ENCODE measurements around the gene MTR. TPM values are rescaled to one million over a fixed set of nuclear protein-coding genes. Genes with fewer than 3 reads are reported as not detected.

The MTR gene
- total RNA-seq, 1 experiment from 2014 or later = 24.6 TPM

- H3K27me3 ChIP-seq (ENCODE audit: insufficient read depth, low read length) = peaks cover 18% of the 10 kb centered on the region
- POLR2A ChIA-PET = no interaction called here
These were observed 135.4 kb downstream of the MTR start for GRCh38 chr1:236930503-236930902.

GRCh38 chr1:236938760-236939159 lies 143.7 kb downstream of the MTR start:
- intact Hi-C loops (cut with micrococcal nuclease) = no loop called here
- TF ChIP-seq MAX (IDR thresholded peaks at IDR 0.05) (no peak), CEBPB (IDR thresholded peaks at IDR 0.05; ENCODE audit: low read depth) (no peak), YY1 (IDR thresholded peaks at IDR 0.05; ENCODE audit: extremely low read depth, insufficient replicate concordance, low read depth, low read length) (no peak), ZFX (IDR thresholded peaks at IDR 0.05) (no peak), EGR1 (IDR thresholded peaks at IDR 0.05; ENCODE audit: low read depth) (no peak), ELF1 (IDR thresholded peaks at IDR 0.05; ENCODE audit: borderline replicate concordance, low read depth) (no peak), SIN3A (IDR thresholded peaks at IDR 0.05; ENCODE audit: low read depth) (no peak), TCF7L2 (IDR thresholded peaks at IDR 0.05; ENCODE audit: borderline replicate concordance, extremely low read depth, insufficient read depth, insufficient read length) (no peak), ZNF274 (IDR thresholded peaks at IDR 0.05; ENCODE audit: low read depth, low read length) (no peak), ATF3 (IDR thresholded peaks at IDR 0.05) (no peak), SRF (IDR thresholded peaks at IDR 0.05; ENCODE audit: low read depth) (no peak), CBX3 (IDR thresholded peaks at IDR 0.05; ENCODE audit: low read depth) (no peak), EZH2phosphoT487 (IDR thresholded peaks at IDR 0.05; ENCODE audit: borderline replicate concordance) (no peak), POLR2A (IDR thresholded peaks at IDR 0.05; ENCODE audit: borderline replicate concordance, extremely low read depth, insufficient read depth, insufficient read length) (no peak), POLR2AphosphoS5 (IDR thresholded peaks at IDR 0.05; ENCODE audit: low read depth, low read length) (no peak), RAD21 (IDR thresholded peaks at IDR 0.05; ENCODE audit: low read depth) (no peak), SP1 (IDR thresholded peaks at IDR 0.05; ENCODE audit: low read depth) (no peak), FOSL1 (IDR thresholded peaks at IDR 0.05; ENCODE audit: low read depth) (no peak)
- CTCF ChIA-PET = no interaction called here
- Histone ChIP-seq H3K79me2 (ENCODE audit: insufficient read depth, low read length) (no peaks in the 10 kb centered on the region), H4K20me1 (ENCODE audit: insufficient read depth) (no peaks in the 10 kb centered on the region), H3K4me3 (replicated peaks in 1 of 2; ENCODE audit: low read depth in 1 of 2, low read length in 2 of 2) (no peak overlapping the region), H3K9me3 (ENCODE audit: control insufficient read depth in 1 of 2, insufficient read depth in 1 of 2, low read depth in 1 of 2, low read length in 2 of 2) (no peaks in the 10 kb centered on the region), H3K27me3 (ENCODE audit: insufficient read depth, low read length) (no peaks in the 10 kb centered on the region), H3K4me2 (ENCODE audit: low read length) (no peak overlapping the region), H3K4me1 (ENCODE audit: control insufficient read depth in 1 of 2, insufficient read depth in 2 of 2, low read length in 2 of 2) (no peaks in the 10 kb centered on the region), H3K9me2 (ENCODE audit: insufficient read depth) (no peaks in the 10 kb centered on the region), H3K36me3 (ENCODE audit: control insufficient read depth in 1 of 2, insufficient read depth in 2 of 2, low read length in 2 of 2) (no peaks in the 10 kb centered on the region), H3K9ac (ENCODE audit: low read length) (no peak overlapping the region), H2AFZ (ENCODE audit: low read depth, low read length, poor library complexity, severe bottlenecking) (no peak overlapping the region), H3K27ac (ENCODE audit: low read depth, low read length) (no peak overlapping the region)
- POLR2A ChIA-PET = no interaction called here
- BruUV-seq (replicated peaks) = no TSS peak
- no peak for ATAC-seq
- DNase-seq (ENCODE audit: low read depth, low spot score) = no peak
- RAD21 ChIA-PET (ENCODE audit: low non-redundant PET in 1 of 2, low total read pairs in 2 of 2, uncharacterized antibody in 2 of 2, unreplicated experiment in 2 of 2) = interaction anchor here in 1 of 2 experiments (0.8 kb wide), 1 partner anchor 185 kb away, joined by 5 read pairs; no protein-coding TSS in a partner anchor

More at GRCh38 chr1:236930503-236930902, 135.4 kb downstream of the MTR start:
- CTCF ChIA-PET = no interaction called here
- H3K9me3 ChIP-seq (ENCODE audit: control insufficient read depth in 1 of 2, insufficient read depth in 1 of 2, low read depth in 1 of 2, low read length in 2 of 2) = no peaks in the 10 kb centered on the region
- no peak overlapping the region for H3K9ac ChIP-seq (ENCODE audit: low read length)
- intact Hi-C loops (cut with micrococcal nuclease) = no loop called here
- ATAC-seq = no peak
- no peak overlapping the region for H3K4me2 ChIP-seq (ENCODE audit: low read length)
- H3K9me2 ChIP-seq (ENCODE audit: insufficient read depth) = no peaks in the 10 kb centered on the region
- H3K4me3 ChIP-seq (replicated peaks in 1 of 2; ENCODE audit: low read depth in 1 of 2, low read length in 2 of 2) = no peak overlapping the region
- H3K4me1 ChIP-seq (ENCODE audit: control insufficient read depth in 1 of 2, insufficient read depth in 2 of 2, low read length in 2 of 2) = no peaks in the 10 kb centered on the region
- no peak overlapping the region for H2AFZ ChIP-seq (ENCODE audit: low read depth, low read length, poor library complexity, severe bottlenecking)
- H4K20me1 ChIP-seq (ENCODE audit: insufficient read depth) = no peaks in the 10 kb centered on the region
- no peak for DNase-seq (ENCODE audit: low read depth, low spot score)
- no peak for TF ChIP-seq ZNF274 (IDR thresholded peaks at IDR 0.05; ENCODE audit: low read depth, low read length)
- no peak for TF ChIP-seq POLR2A (IDR thresholded peaks at IDR 0.05; ENCODE audit: borderline replicate concordance, extremely low read depth, insufficient read depth, insufficient read length)
- TF ChIP-seq EZH2phosphoT487 (IDR thresholded peaks at IDR 0.05; ENCODE audit: borderline replicate concordance) = no peak
- no peak for TF ChIP-seq EZH2 (IDR thresholded peaks at IDR 0.05)
- no peak for TF ChIP-seq SIN3A (IDR thresholded peaks at IDR 0.05; ENCODE audit: low read depth)
- TF ChIP-seq FOSL1 (IDR thresholded peaks at IDR 0.05; ENCODE audit: low read depth) = no peak
- no peaks in the 10 kb centered on the region for H3K36me3 ChIP-seq (ENCODE audit: control insufficient read depth in 1 of 2, insufficient read depth in 2 of 2, low read length in 2 of 2)
- no TSS peak for BruUV-seq (replicated peaks)
- no peak overlapping the region for H3K27ac ChIP-seq (ENCODE audit: low read depth, low read length)
- RAD21 ChIA-PET (ENCODE audit: low non-redundant PET in 1 of 2, low total read pairs in 2 of 2, uncharacterized antibody in 2 of 2, unreplicated experiment in 2 of 2) = no interaction called here
- H3K79me2 ChIP-seq (ENCODE audit: insufficient read depth, low read length) = no peaks in the 10 kb centered on the region

All from HCT116 (cell line).